ENCODE results near the gene CYP2C18. TPM values are rescaled to one million over a fixed set of nuclear protein-coding genes. Genes with fewer than 3 reads are reported as not detected.
"Not testable (repeated sequence)": the region's sequence is repeated elsewhere in the genome, so short reads cannot be mapped to it uniquely, and the experiment has no call there.

CYP2C18 gene
- total RNA-seq, 1 donor from 2014 or later = not detected

GRCh38 chr10:94760586-94761178, 77.2 kb downstream of the CYP2C18 start:
- no peak overlapping the region for H3K9ac ChIP-seq (ENCODE audit: low read length)
- H3K4me3 ChIP-seq (ENCODE audit: insufficient read depth, low read depth, low read length) = no peak overlapping the region
- TF ChIP-seq EZH2 (IDR thresholded peaks at IDR 0.05; ENCODE audit: insufficient read depth, low read length) (no peak), CTCF (IDR thresholded peaks at IDR 0.05; ENCODE audit: insufficient read depth, low read depth, low read length) (no peak)
- H3K36me3 ChIP-seq (ENCODE audit: insufficient read depth, low read length) = no peaks in the 10 kb centered on the region
- no peak overlapping the region for H2AFZ ChIP-seq (ENCODE audit: low read depth, low read length)
- FAIRE-seq (no peak), DNase-seq (ENCODE audit: low read depth) (no peak)
- H3K27ac ChIP-seq (ENCODE audit: low read depth, low read length) = no peak overlapping the region
- no peak overlapping the region for H3K4me3 Mint-ChIP-seq (ENCODE audit: unreplicated experiment)
- peaks cover 3% of the 10 kb centered on the region for H3K9me3 ChIP-seq (ENCODE audit: insufficient read depth, low read depth, low read length)
- no peak overlapping the region for H3K27ac Mint-ChIP-seq (ENCODE audit: unreplicated experiment)
- no peaks in the 10 kb centered on the region for H3K79me2 ChIP-seq (ENCODE audit: insufficient read depth, low read length)
- H3K4me1 ChIP-seq (ENCODE audit: insufficient read depth, low read length) = no peaks in the 10 kb centered on the region
- no peaks in the 10 kb centered on the region for H3K27me3 Mint-ChIP-seq (ENCODE audit: low read depth, unreplicated experiment)
- no peaks in the 10 kb centered on the region for H3K27me3 ChIP-seq (ENCODE audit: insufficient read depth, low read length)
- no peaks in the 10 kb centered on the region for H3K4me1 Mint-ChIP-seq (ENCODE audit: low read depth, unreplicated experiment)
- H4K20me1 ChIP-seq (ENCODE audit: insufficient read depth, low read length) = no peaks in the 10 kb centered on the region
- H3K36me3 Mint-ChIP-seq (ENCODE audit: low read depth, unreplicated experiment) = no peaks in the 10 kb centered on the region
- H3K4me2 ChIP-seq (ENCODE audit: low read length) = no peak overlapping the region
- peaks cover 2% of the 10 kb centered on the region for H3K9me3 Mint-ChIP-seq (ENCODE audit: unreplicated experiment)

- H3K4me1 Mint-ChIP-seq (ENCODE audit: low read depth, unreplicated experiment) = no peaks in the 10 kb centered on the region
- no peak within 1 kb of the TSS for H3K27ac ChIP-seq (ENCODE audit: low read depth, low read length)
- H3K4me3 Mint-ChIP-seq (ENCODE audit: unreplicated experiment) = no peak within 1 kb of the TSS
- H3K36me3 Mint-ChIP-seq (ENCODE audit: low read depth, unreplicated experiment) = no peaks in the 10 kb centered on the region
- no peak within 1 kb of the TSS for H2AFZ ChIP-seq (ENCODE audit: low read depth, low read length)
- H3K27me3 ChIP-seq (ENCODE audit: insufficient read depth, low read length) = no peaks in the 10 kb centered on the region
- TF ChIP-seq CTCF (IDR thresholded peaks at IDR 0.05; ENCODE audit: insufficient read depth, low read depth, low read length) = no peak
- no peak for TF ChIP-seq EZH2 (IDR thresholded peaks at IDR 0.05; ENCODE audit: insufficient read depth, low read length)
- H3K79me2 ChIP-seq (ENCODE audit: insufficient read depth, low read length) = no peaks in the 10 kb centered on the region
- H3K9me3 ChIP-seq (ENCODE audit: insufficient read depth, low read depth, low read length) = peaks cover 3% of the 10 kb centered on the region
- H3K9me3 Mint-ChIP-seq (ENCODE audit: unreplicated experiment) = peaks cover 2% of the 10 kb centered on the region
- H3K27ac Mint-ChIP-seq (ENCODE audit: unreplicated experiment) = no peak within 1 kb of the TSS
- no peaks in the 10 kb centered on the region for H3K4me1 ChIP-seq (ENCODE audit: insufficient read depth, low read length)
- H3K27me3 Mint-ChIP-seq (ENCODE audit: low read depth, unreplicated experiment) = peaks cover under 1% of the 10 kb centered on the region
- FAIRE-seq = no peak
- no peak for DNase-seq (ENCODE audit: low read depth)
- no peak within 1 kb of the TSS for H3K9ac ChIP-seq (ENCODE audit: low read length)
- no peaks in the 10 kb centered on the region for H3K36me3 ChIP-seq (ENCODE audit: insufficient read depth, low read length)
- H3K4me2 ChIP-seq (ENCODE audit: low read length) = no peak within 1 kb of the TSS
- H3K4me3 ChIP-seq (ENCODE audit: insufficient read depth, low read depth, low read length) = no peak within 1 kb of the TSS
- no peaks in the 10 kb centered on the region for H4K20me1 ChIP-seq (ENCODE audit: insufficient read depth, low read length)
Observed at GRCh38 chr10:94762393-94762792, 78.9 kb downstream of the CYP2C18 start, which contains the start of gene CYP2C19. CYP2C19 (plus strand) TSS chr10:94762681; CDS start chr10:94762706, 25 bp downstream.

GRCh38 chr10:94775425-94775824, 91.9 kb downstream of the CYP2C18 start:
- H3K9me3 Mint-ChIP-seq (ENCODE audit: unreplicated experiment); H3K4me1 ChIP-seq (ENCODE audit: insufficient read depth, low read length); H3K4me1 Mint-ChIP-seq (ENCODE audit: low read depth, unreplicated experiment); H3K27me3 Mint-ChIP-seq (ENCODE audit: low read depth, unreplicated experiment); H3K9me3 ChIP-seq (ENCODE audit: insufficient read depth, low read depth, low read length); H3K4me3 ChIP-seq (ENCODE audit: insufficient read depth, low read depth, low read length); H3K79me2 ChIP-seq (ENCODE audit: insufficient read depth, low read length); H3K36me3 Mint-ChIP-seq (ENCODE audit: low read depth, unreplicated experiment); DNase-seq (ENCODE audit: low read depth); H3K27ac Mint-ChIP-seq (ENCODE audit: unreplicated experiment); H2AFZ ChIP-seq (ENCODE audit: low read depth, low read length); H3K27me3 ChIP-seq (ENCODE audit: insufficient read depth, low read length); H3K4me2 ChIP-seq (ENCODE audit: low read length); H3K27ac ChIP-seq (ENCODE audit: low read depth, low read length); H3K9ac ChIP-seq (ENCODE audit: low read length); H3K36me3 ChIP-seq (ENCODE audit: insufficient read depth, low read length); H4K20me1 ChIP-seq (ENCODE audit: insufficient read depth, low read length); H3K4me3 Mint-ChIP-seq (ENCODE audit: unreplicated experiment); FAIRE-seq: not testable (repeated sequence)
